Effector CD8-positive, alpha-beta T cell (primary cell): ENCODE measurements around the gene GRIP1.

ENCODE experiments used
- DNase-seq: peaks from one replicate; lab custom pipeline; 2025; lab: John Stamatoyannopoulos, UW

Gene GRIP1

DNA sequence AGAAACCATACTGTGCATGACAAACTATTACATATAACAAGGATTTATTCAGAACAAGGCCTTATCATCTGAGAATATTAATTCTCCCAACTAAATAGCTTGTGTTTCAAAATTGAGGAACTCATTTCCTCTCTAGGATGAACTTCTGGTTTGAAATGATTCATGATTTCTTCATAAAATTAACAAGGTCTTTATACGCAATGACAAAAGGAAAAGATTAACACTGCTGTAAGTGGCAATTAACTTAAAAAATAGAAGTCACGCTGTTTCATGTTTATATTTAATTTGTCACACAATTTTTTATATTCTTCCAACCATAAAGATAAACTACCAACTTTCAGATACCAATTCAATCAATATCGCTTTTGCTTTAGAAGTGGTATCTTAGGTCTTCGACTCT is 80.8 kb downstream of the GRIP1 start:
- DNase-seq = no peak

- no peak for DNase-seq
These were observed 82.7 kb downstream of the GRIP1 start for GRCh38 chr12:66596199-66596598.

DNA sequence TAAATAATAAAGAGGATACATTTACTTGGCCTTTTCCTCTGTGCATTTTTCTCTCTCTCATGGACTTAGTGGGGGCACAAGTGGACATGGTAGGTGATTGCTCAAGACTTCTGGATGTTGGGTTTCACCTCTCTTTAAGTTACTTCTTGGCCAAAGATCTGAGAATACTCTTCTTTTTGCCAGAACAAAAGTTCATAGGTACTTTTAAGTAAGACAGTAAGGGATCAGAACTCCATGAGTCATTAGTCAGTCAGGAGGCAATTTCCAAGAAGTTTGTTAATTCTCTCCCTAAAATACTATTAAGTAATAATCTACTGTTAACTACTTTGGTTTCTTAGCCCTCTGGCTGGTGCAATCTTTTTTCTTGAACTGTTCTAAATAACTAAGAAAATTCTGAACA is 84.2 kb downstream of the GRIP1 start:
- no peak for DNase-seq

DNA sequence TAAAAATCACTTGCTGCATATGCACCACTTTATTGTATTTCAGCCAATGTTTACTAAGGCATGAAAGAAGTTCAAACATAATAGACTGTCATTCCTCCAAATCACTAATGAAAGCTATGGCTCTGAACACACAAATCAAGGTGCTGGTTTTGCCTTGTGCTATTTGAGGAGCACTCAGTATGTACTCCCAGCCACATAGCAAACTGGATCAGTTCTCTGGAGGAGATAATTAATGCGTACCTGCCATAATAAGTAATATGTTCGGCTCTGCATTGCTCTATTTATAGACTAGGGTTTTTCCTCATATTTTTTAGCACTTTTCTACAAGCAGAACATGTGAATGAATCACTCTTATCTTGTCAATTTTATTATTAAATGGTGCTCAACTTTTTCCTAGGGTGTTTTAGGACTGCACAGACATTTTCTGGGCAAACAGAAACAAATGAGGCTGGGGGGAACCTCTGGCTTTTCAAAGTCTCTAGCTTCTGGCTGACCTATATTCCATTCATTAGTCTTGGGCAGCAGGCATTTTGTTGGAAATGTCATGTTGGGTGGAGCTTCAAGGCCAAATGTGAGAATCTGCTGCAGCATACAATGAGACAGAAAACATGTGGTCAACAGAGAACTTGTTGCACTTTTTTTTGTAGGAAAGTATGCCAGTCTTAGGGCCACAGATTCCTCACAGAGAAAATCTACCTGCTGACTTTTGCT is 88.4 kb downstream of the GRIP1 start:
- DNase-seq = no peak

DNA sequence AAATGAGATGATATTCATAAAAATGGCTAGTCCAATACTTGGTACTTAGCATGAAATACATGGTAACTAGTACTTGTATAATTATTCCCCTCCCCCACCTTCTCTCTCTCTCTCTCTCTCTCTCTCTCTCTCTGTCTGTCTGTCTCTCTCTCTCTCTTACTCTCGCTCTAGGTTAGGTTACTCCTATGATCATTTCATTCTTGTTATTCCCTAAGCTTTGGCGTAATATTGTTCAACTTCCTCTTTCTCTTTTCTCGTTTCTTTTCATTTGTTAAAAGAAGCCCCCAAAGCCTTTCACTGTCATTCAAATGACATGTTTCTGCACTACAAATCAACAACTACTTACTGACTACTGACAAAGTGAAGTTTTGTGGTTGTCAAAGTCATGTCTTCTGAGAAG is 89.8 kb downstream of the GRIP1 start:
- DNase-seq = no peak

GRCh38 chr12:66587912-66588311 is 91.0 kb downstream of the GRIP1 start:
- no peak for DNase-seq

DNA sequence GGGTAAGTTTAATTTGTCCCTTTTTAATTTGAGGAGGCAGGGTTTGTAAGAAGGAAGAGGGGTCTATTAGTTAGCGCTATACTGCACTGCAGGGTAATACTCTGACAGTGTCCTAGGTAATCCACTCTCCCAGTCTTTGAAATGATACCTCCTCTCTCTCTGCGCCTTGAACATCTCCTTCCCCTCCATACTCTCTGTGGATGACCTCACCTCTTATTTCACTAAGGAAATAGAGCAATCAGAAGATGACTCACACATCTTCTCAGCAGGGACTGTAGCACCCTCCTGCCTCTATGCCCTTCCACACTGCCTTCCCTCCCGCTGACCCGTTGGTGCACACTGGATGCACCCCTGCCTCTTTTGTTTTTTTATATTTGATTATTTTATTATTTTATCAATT is 94.2 kb downstream of the GRIP1 start:
- no peak for DNase-seq

- DNase-seq = no peak
These were observed 105.3 kb downstream of the GRIP1 start for GRCh38 chr12:66573605-66574004.

GRCh38 chr12:66572845-66573244 is 106.0 kb downstream of the GRIP1 start:
- DNase-seq = no peak

GRCh38 chr12:66571361-66571915 is 107.4 kb downstream of the GRIP1 start:
- DNase-seq = no peak

- no peak for DNase-seq
These were observed 115.7 kb downstream of the GRIP1 start for GRCh38 chr12:66563220-66563619.

DNA sequence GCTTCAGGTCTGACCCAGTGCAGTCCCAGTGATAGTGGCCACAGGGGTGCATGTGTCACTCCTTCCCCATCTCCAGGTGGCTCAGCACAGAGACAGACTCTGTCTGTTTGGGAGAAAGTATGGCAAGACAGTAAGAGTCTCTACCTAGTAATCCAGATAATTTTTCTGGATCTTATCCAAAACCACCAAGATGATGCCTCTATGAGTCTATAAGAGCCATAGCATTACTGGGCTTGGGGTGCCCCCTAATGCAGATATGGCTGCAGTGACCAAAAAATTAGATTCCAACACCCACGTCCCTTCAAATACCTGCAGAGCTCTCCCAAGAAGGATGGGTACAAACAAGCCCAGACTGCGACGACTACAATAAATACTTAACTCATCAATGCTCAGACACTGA is 123.8 kb downstream of the GRIP1 start:
- no peak for DNase-seq

- DNase-seq = no peak
These were observed 126.2 kb downstream of the GRIP1 start for GRCh38 chr12:66552716-66553115.

GRCh38 chr12:66550626-66551025 is 128.2 kb downstream of the GRIP1 start:
- no peak for DNase-seq

GRCh38 chr12:66549050-66549389 is 129.9 kb downstream of the GRIP1 start:
- no peak for DNase-seq

DNA sequence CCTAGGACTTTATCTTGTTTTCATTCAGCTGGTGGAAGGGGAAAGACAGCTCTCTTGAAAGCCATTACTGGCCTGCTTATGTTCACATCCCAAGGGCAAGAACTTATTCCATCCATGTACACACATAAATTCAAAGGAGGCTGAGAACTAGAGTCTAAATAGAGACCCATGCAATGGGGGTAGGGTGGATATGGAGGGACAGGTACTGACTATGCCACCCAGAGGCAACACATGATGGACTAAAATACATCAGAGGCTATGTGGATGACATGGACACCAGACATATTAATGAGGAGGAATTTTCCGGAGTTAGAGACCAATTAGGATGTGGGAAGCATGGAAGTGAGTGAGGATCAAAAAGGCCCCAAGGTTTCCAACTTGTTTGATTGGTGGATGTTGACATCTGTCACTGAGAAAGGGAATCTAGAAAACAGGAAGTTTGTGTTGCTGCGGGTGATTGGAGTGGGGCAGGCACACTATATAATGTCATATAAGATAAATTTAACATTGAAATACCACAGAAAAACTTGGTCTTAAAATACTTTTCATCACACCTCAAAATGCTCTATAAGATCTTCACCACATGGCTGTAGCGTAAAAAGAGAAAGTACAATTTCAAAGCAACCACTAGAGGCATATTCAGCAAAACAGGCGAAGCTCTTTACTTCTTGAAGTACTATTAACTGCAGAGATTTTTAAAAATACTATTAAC is 130.4 kb downstream of the GRIP1 start:
- no peak for DNase-seq

GRCh38 chr12:66541426-66541825 is 137.4 kb downstream of the GRIP1 start:
- DNase-seq = no peak

- no peak for DNase-seq
These were observed 139.4 kb downstream of the GRIP1 start for GRCh38 chr12:66539431-66539830.

DNA sequence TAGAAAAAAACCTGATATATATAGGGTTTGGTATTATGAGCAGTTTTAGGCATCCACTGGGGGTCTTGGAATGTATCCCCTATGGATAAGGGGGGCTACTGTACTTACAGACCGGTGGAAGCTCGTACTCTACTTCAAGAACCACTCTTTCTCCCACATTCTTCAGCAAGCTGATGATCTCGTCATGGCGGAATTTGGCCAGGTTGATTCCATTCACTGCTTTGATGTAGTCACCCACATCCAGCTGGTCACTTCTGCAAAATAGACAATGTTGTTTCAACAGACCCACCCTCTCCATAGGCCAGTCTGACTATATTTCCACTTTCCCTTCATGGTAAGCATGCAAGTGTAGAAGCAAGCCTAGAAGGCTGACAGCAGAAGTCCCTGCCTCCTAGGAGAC is 139.9 kb downstream of the GRIP1 start:
- DNase-seq = no peak

- DNase-seq = no peak
These were observed 141.0 kb downstream of the GRIP1 start for GRCh38 chr12:66537876-66538275.

DNA sequence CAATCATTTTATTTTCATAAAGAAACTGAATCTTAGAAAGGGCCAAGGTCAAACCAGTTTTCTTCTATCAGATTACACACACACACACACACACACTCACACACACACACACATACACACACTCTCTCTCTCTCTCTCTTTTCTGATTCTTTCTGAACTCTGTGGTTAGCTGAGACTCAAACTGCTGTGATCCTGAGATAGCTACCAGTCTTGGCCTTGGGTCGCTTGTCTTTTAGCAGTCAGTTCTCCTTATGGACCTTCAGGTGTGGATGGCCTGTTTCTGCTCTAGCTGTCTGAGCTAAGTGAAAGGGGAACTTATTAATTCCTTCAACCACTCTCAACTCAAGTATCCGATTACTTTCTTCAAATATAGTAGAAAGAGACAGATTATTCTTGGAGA is 145.1 kb downstream of the GRIP1 start:
- DNase-seq = no peak

DNA sequence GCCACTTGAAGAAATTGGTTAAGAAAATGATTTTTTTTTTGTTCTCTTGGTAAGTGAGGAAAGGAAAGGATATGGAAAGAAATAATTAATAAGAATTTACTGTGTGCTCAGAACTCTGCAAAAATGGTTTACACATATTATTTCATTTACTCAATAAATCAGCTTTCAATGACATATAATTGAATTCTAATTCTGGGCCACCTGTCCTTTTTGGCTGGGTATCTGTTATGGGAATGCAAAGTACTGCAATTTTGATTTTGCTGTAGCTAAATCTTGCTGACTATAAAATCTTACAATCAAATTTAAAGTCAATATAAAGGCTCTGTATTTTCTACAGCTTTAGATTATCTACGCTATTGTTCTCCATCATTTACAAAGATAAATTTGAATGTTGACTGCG is 147.1 kb downstream of the GRIP1 start:
- no peak for DNase-seq

DNA sequence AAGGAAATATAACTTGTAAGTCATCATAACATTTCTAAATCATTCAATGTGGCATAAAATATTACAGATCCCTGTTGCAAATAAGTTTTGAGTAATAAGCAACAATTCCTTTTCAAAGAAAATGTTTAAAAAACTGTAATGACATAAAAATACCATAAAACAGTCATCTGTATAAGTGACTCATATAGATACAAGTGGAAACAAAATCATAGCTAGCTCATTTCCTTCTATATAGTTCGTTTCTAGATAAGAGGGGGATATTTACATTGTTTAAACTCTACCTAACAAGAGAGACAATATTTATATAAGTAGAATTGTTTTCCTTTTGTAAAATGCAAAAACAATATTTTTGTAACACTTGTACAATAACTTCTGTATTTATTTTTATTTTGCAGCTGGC is 148.9 kb downstream of the GRIP1 start:
- no peak for DNase-seq

GRCh38 chr12:66516561-66516960 is 162.3 kb downstream of the GRIP1 start:
- DNase-seq = no peak
